Stimulated activated naive CD8-positive, alpha-beta T cell treated with anti-CD3 and anti-CD28 coated beads, Interleukin-15, Interleukin-2, amounts not matched to agents 100 ng/mL and 50 ng/mL, for 24 hours (primary cell): ENCODE measurements around the gene SEC22B.
"Not testable (repeated sequence)": the region's sequence is repeated elsewhere in the genome, so short reads cannot be mapped to it uniquely, and the experiment has no call there.

Experiments used
- H3K27ac Mint-ChIP-seq: one replicate; pipeline ENCODE4 v1.8.0; 2021; ENCODE audit warnings: mild to moderate bottlenecking, mixed read lengths
- H3K27me3 Mint-ChIP-seq: one replicate; pipeline ENCODE4 v1.8.0; 2021; ENCODE audit warnings: mixed read lengths
- H3K36me3 Mint-ChIP-seq: one replicate; pipeline ENCODE4 v1.8.0; 2021; ENCODE audit warnings: low read depth, mixed read lengths
- H3K4me1 Mint-ChIP-seq: one replicate; pipeline ENCODE4 v1.8.0; 2021; ENCODE audit warnings: low read depth, mixed read lengths
- H3K4me3 Mint-ChIP-seq: one replicate; pipeline ENCODE4 v1.8.0; 2021; ENCODE audit warnings: mild to moderate bottlenecking, mixed read lengths
- H3K9me3 Mint-ChIP-seq: one replicate; pipeline ENCODE4 v1.8.0; 2021; ENCODE audit warnings: mixed read lengths

SEC22B gene

DNA sequence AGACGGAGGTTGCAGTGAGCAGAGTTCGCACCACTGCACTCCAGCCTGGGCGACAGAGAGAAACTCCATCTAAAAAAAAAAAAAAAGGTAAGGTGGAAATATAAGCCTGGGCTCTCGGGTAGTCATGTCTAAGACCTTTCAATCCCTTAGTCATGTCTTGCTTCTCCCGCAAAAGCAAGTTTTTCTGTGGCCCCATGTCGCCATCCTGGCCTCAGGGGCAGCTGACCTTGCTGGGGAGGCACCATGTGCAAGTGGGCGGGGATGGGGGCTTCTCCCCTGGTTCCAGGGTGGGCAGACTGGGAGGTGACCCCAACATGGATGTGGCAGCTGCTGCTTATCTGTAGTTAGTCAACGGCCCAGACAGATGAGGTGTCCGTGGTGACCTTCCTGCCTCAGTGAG lies 66.7 kb downstream of the SEC22B start:
- not testable (repeated sequence) for H3K27ac Mint-ChIP-seq, H3K36me3 Mint-ChIP-seq
- H3K4me1 Mint-ChIP-seq: peaks cover 11% of the 10 kb centered on the region

DNA sequence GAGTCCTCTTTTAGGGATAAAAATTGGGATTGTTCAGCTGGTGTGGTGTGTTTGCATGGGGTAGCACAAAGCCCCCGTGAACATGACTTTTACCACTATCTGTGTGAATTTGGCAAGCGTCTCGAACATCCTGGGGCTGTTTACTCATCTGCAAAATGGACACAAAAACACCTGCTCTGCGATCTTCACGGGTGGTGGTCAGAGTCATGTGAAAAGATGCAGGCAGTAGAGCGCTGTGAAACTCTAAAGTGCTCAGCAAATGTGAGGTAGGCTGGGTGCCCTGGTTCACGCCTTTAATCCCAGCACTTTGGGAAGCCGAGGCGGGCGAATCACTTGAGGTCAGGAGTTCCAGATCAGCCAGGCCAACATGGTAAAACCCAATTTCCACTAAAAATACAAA lies 67.1 kb downstream of the SEC22B start:
- not testable (repeated sequence) for H3K36me3 Mint-ChIP-seq, H3K4me3 Mint-ChIP-seq, H3K9me3 Mint-ChIP-seq, H3K27ac Mint-ChIP-seq, H3K27me3 Mint-ChIP-seq
- H3K4me1 Mint-ChIP-seq: peaks cover 11% of the 10 kb centered on the region

More for the DNA sequence above, 66.7 kb downstream of the SEC22B start:
- H3K9me3 Mint-ChIP-seq, H3K4me3 Mint-ChIP-seq, H3K27me3 Mint-ChIP-seq: not testable (repeated sequence)

GRCh38 chr1:120105288-120105687 lies 71.0 kb downstream of the SEC22B start:
- not testable (repeated sequence) for H3K27me3 Mint-ChIP-seq, H3K27ac Mint-ChIP-seq, H3K9me3 Mint-ChIP-seq, H3K4me3 Mint-ChIP-seq, H3K36me3 Mint-ChIP-seq
- peaks cover 13% of the 10 kb centered on the region for H3K4me1 Mint-ChIP-seq

GRCh38 chr1:120103768-120104167 lies 72.6 kb downstream of the SEC22B start:
- H3K9me3 Mint-ChIP-seq, H3K4me3 Mint-ChIP-seq, H3K27ac Mint-ChIP-seq, H3K27me3 Mint-ChIP-seq, H3K36me3 Mint-ChIP-seq: not testable (repeated sequence)
- peaks cover 19% of the 10 kb centered on the region for H3K4me1 Mint-ChIP-seq

DNA sequence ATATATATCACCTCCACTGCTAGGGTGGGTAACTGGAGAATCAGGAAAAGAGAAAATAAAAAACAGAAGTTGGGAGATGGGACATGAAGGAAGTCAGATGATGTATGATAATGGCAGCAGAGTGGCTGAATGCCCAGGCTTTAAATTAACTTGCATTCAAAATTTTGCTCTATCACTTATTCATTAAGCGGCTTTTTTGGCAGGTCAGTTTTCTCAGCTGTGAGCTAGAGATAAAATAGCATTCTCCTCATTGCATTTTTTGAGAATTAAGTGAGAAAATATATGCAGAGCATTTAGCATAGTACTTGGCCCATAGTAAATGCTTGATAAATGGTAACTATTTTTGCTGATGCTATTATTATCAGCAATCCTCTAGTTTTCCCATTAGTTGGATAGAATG lies 74.7 kb downstream of the SEC22B start:
- not testable (repeated sequence) for H3K27ac Mint-ChIP-seq, H3K4me3 Mint-ChIP-seq, H3K27me3 Mint-ChIP-seq, H3K36me3 Mint-ChIP-seq, H3K9me3 Mint-ChIP-seq
- H3K4me1 Mint-ChIP-seq: peaks cover 22% of the 10 kb centered on the region
